ENCODE results near the gene TRIM28.
"Not testable (repeated sequence)": the region's sequence is repeated elsewhere in the genome, so short reads cannot be mapped to it uniquely, and the experiment has no call there.

TRIM28 gene

DNA sequence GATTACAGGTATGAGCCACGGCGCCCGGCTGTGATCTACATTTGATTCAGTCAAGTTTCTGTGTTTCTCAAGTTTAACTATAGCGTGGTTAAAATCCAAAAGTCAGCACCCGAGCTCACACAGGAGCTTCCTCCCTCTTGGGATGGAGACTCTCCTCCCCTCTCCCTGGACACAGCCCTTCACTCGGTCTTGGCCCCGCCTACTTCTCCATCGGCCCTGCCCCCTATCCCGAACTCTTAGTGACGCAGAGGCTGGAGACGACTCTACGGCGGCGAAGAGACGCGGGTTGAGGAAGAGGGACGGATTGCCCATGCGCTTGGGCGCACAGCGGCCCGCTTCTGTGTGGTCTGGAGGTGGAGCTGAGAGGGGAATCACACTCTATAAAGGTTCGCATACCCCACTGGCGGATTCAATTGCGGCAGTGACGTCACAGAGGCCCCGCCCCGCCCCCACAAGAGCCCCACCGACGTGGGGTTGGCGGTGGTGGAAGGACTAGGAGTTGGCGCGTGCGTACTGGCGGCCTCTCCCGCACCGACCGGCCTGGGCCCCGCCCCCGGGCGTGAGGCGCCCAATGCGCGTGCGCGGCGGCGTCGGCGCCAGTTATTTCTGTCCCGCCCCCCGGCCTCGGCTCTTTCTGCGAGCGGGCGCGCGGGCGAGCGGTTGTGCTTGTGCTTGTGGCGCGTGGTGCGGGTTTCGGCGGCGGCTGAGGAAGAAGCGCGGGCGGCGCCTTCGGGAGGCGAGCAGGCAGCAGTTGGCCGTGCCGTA, at the start of gene TRIM28:
TRIM28 (plus strand) TSS at position 239 of the 765 bp plus-strand sequence. CDS start 694 bp downstream, outside the sequence.
- H3K4me3 ChIP-seq (ENCODE audit: low read depth, low read length) = peak within 1 kb of the TSS; percentile 89

DNA sequence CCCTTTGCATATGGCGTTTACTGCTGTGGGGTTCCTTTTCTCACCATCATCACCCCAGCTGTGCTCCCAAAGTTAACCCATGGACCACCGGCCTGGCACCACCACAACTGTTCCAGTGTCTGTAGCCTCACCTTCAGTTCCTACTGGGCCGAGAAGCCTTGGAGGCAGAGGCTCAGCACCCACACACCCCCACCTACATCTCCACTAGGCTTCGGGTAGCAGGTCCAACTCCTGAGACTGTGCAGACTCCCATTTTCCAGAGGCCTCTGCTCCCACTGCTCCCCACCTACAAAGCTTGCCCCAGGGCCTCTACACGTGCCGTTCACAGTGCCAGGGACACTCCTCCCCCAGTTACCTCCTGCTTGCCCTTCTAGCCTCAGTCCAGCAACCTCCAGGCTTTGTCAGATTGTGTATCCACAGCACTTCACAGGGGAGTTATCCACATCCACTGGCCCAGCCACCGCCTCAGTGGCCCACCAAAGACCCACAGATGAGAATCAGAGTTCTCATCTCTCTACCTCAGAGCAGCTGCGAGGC, 46.2 kb upstream of the TRIM28 start:
- H3K4me3 ChIP-seq (ENCODE audit: low read depth, low read length) = no peak overlapping the region

- H3K4me3 ChIP-seq (ENCODE audit: low read depth, low read length) = peak overlapping the region; percentile 83
These were observed 45.4 kb upstream of the TRIM28 start for GRCh38 chr19:58498316-58499020.

DNA sequence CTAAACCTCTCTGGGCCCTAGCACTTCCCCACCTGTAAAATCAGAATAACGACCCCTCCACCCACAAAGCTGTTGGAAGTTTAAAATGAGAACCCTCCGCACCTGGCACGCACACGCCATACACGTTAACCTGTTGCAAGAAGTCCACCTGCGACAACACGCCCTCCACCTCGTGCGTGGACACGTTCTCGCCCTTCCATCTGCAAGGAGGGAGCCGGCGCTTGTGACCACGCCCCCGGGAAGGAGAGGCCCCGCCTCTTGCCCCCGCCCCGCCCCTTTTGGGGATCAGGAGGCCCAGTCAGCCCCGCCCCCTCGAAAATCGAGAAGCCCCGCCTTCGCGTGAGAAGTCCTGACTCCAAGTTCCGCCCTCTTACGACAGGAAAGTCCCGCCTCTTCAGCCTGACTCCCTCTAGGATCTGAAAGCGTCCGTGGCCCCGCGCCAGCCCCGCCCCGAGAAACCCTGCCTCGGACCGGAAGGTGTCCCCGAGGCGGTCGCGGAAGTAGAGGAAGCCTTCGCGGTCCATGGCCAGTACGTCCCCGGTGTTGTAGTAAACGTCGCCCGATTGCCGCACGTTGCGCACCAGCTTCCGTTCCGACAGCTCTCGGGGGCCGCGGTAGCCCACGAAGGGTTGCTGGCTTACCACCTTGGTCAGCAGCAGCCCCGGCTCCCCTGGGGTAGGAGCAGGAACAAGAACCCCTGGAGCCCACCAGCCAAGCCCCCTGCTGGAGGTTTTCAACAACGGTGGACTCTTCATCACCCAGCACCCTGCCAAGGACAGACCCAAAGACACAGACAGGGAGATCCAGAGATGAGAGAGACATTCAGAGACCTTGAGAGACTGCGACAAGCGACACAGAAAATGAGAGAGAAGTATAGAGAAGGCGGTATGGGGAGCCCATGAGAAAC, 44.6 kb upstream of the TRIM28 start:
- peak overlapping the region; percentile 83 for H3K4me3 ChIP-seq (ENCODE audit: low read depth, low read length)

GRCh38 chr19:58500242-58500641, 43.6 kb upstream of the TRIM28 start:
- peak overlapping the region; percentile 58 for H3K4me3 ChIP-seq (ENCODE audit: low read depth, low read length)

DNA sequence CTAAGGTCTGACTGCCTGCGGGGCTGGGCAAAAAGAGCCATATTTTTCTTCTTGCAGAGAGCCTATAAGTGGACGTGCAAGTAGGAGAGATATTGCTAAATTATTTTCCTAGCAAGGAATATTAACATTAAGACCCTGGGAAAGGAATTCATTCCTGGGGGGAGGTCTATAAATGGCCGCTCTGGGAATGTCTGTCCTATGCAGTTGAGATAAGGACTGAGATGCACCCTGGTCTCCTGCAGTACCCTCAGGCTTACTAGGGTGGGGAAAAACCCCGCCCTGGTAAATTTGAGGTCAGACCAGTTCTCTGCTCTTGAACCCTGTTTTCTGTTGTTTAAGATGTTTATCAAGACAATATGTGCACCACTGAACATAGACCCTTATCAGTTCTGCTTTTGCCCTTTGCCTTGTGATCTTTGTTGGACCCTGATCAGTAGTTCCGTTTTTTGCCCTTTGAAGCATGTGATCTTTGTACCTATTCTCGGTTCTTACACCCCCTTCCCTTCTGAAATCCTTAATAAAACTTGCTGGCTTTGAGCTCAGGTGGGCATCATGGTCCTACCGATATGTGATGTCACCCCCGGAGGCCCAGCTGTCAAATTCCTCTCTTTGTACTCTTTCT, 36.2 kb upstream of the TRIM28 start:
- not testable (repeated sequence) for H3K4me3 ChIP-seq (ENCODE audit: low read depth, low read length)

DNA sequence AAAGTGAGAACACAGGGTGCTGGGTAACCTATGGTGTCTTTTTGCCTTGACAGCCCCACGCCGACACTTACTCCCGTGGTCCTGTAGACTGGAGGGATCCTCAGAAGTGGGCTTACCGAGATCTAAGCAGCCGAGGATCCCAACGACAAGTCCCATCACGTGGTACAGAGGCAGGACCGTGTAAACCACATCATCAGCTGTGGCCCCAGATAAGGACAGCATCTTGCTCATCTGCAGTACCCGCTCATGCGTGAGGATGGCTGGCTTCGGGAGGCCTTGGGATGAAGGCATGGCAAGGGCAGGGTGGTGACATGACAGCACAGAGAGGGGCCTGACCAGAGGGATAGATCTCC, 34.2 kb upstream of the TRIM28 start:
- no peak overlapping the region for H3K4me3 ChIP-seq (ENCODE audit: low read depth, low read length)

- H3K4me3 ChIP-seq (ENCODE audit: low read depth, low read length) = no peak overlapping the region
These were observed 33.6 kb upstream of the TRIM28 start for GRCh38 chr19:58510084-58510862.

- no peak within 1 kb of the TSS for H3K4me3 ChIP-seq (ENCODE audit: low read depth, low read length)
These were observed 32.3 kb upstream of the TRIM28 start, which contains the start of gene SLC27A5 for GRCh38 chr19:58511353-58512208. TSS of gene SLC27A5 (minus strand) at chr19:58511992. CDS start at chr19:58511955, 37 bp downstream.

DNA sequence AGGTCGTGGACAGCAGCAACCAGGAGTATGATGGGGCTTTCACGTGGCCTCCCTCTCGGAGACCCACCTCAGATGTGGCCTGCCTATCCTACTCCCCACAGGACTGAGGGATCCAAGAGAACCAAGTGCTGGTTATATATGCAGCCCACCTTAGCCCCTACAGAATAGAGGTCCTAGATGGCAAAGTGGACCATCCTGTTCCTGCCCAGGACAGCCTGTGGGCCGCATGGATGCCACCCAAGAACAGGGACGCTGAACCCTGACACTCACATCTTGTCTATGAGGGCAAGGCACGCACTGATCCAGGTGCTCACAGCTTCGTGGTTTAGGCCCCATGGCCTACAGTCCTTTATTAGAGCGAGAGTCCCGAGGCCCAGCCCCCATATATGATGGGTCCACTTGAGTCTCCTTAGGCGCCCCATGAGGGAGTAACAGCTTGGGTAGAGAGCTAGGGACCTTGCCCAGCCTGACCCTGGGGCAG, 30.6 kb upstream of the TRIM28 start:
- no peak overlapping the region for H3K4me3 ChIP-seq (ENCODE audit: low read depth, low read length)

DNA sequence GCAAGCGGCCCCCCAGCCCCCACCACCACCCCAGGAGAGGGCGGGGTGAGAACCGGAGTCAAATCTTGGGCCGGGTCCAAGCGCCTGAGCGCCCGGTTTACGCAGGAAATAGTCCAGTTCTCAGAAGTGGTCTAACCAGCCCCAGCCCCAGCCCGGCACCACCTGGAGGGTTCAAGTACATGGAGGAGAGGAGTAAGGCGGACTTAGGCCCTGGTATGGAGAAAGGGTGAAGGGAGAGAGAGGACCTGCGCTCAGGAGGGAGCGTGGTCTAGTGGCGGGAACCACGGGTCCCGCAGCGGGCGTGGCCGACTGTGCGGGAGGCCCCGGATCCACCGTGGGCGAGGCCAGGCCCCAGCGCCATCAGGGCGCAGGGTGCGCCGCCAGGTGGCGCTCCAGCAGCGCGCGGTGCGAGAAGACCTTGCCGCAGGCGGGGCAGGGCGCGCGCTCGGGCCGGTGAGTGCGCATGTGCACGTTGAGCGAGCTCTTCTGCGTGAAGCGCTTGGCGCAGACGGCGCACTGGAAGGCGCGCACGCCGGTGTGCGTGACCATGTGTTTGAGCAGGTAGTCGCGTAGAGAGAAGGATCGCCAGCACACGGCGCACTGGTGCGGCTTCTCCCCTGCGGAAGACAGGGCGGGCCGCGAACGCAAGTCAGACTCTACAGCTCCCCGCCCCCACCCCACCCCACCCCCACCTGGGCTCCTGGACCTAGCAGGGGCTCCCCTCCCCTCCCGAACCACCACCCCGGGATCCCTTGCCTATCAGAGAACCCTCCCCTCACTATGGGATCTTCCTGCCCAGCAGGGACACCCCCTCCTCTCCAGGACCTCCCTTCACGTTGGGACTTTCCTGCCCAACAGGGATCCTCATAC, 29.9 kb upstream of the TRIM28 start:
- H3K4me3 ChIP-seq (ENCODE audit: low read depth, low read length) = peak overlapping the region; percentile 63

DNA sequence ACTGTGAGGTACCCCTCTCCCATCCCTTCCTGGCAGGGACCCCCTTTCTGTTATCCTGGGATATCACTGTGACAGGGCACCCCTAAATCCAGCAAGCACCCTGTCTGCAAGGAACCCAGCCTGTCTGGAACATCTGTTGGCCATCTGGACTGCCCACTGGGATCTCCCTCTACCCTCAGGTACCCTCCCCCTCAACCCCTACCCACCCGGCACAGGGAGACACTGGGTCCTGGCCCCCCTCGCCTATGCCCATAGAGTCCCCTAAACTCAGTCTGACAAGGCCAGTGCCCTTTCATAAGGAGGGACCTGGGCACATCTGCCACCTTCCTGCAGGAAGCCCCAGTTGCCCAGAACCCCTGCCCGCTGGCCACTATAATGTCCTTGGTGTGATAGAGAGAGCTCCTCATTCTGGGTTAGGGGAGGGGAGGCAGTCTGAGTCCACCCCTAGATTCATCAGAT, 29.3 kb upstream of the TRIM28 start:
- H3K4me3 ChIP-seq (ENCODE audit: low read depth, low read length) = peak overlapping the region; percentile 63

GRCh38 chr19:58515259-58515658, 28.6 kb upstream of the TRIM28 start:
- H3K4me3 ChIP-seq (ENCODE audit: low read depth, low read length) = no peak overlapping the region

DNA sequence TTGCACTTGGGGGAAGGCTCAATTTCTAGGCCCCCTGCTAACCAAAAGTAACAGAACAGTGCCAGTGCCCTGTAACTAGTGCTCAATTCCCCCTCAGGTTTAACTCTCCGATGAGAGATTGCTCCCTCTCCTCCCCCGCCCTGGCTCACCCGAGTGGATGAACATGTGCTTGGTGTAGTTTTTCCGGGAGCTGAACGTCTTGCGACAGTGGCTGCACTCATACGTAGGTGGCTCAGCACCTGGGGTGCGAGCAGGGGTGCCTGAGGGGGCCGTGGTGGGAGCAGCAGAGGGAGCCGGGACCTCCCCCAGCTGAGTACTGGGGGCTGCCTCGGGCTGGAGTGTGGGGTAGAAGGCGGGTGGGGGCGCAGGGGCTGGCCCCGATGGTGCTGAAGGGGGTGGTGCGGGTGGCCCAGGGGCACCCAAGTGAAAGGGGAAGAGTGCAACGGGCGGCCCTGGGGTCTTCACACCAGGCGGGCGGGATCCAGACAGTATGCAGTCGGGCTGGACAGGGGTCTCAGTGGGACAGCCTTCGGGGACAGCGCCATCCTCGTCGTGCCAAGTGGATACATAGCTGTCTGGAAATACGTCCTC, 27.5 kb upstream of the TRIM28 start:
- no peak overlapping the region for H3K4me3 ChIP-seq (ENCODE audit: low read depth, low read length)

DNA sequence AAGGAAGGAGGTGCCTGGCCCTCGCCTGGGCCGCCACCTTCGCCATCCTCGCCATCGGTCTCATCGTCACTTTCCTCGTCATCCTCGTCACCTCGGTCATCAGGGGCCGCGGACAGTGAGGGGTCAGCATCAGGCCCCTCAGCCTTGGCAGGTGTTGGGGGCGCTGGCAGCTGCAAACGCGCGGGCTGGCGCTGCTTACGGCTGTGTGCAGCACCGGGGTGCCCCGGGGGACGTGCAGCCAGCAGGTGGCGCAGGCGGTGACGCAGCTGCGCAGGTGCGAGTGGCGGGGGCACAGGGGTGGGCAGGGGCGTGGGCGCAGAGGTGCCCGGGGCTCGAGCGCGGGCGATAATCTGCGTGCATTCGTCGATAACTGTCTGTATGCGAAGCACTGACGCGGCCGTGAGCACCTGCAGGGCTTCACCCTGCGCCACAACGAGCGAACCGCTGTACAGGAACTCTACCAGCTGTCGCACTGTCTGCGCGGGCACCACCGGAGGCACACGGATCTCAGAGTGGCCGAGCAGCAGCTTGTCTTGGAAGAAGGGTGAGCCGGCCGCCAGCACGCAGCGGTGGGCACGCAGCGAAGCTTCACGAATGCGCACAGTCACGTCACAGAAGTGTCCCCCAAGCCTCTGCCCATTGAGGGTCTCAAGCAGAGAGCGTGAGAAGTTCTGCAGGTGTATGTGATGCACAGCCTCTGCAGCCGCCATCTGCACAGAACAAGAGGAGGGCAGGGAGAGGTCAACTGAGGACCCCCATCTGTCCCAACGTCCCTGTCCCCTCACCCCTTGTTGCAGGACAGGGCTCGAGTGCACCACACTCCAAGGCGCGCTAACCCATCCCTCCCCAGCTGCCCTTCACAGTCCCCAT, 26.7 kb upstream of the TRIM28 start:
- no peak overlapping the region for H3K4me3 ChIP-seq (ENCODE audit: low read depth, low read length)

Measured in iPS-11a (cell line).